ENCODE measurements around the gene SBNO2. TPM values are rescaled to one million over a fixed set of nuclear protein-coding genes. Genes with fewer than 3 reads are reported as not detected.
A peak's percentile ranks its signal among the peaks of the same experiment; 100 is the strongest.

The SBNO2 gene
- total RNA-seq, 1 experiment from 2014 or later, result 123 TPM

- H3K4me1 Mint-ChIP-seq (ENCODE audit: insufficient read depth, unreplicated experiment), result peaks cover 11% of the 10 kb centered on the region
- TF ChIP-seq CTCF (IDR thresholded peaks at IDR 0.05; ENCODE audit: unreplicated experiment), result no peak
- H3K4me3 Mint-ChIP-seq (ENCODE audit: unreplicated experiment), result no peak overlapping the region
- peaks cover 47% of the 10 kb centered on the region for H3K36me3 Mint-ChIP-seq (ENCODE audit: insufficient read depth, unreplicated experiment)
- no peak overlapping the region for H3K27ac Mint-ChIP-seq (ENCODE audit: low read depth, unreplicated experiment)
- intact Hi-C loops (cut with micrococcal nuclease), result no loop called here
- ChIA-PET POLR2A (interaction anchor here (0.7 kb wide), 1 partner anchor 155 kb away, joined by 3 read pairs; no protein-coding TSS in a partner anchor), CTCF (interaction anchor here (0.6 to 0.7 kb wide), 3 partner anchors 131 to 490 kb away, joined by 3 read pairs; no protein-coding TSS in a partner anchor)
- BruUV-seq (replicated peaks), result no TSS peak
- H3K9me3 Mint-ChIP-seq (ENCODE audit: unreplicated experiment), result no peaks in the 10 kb centered on the region
- DNase-seq (ENCODE audit: unreplicated experiment), result no peak
- H3K27me3 Mint-ChIP-seq (ENCODE audit: insufficient read depth, unreplicated experiment), result no peaks in the 10 kb centered on the region
These were observed 15.9 kb downstream of the SBNO2 start for GRCh38 chr19:1157931-1158884.

- BruUV-seq (replicated peaks), result no TSS peak
- H3K9me3 Mint-ChIP-seq (ENCODE audit: unreplicated experiment), result no peaks in the 10 kb centered on the region
- no peak overlapping the region for H3K4me3 Mint-ChIP-seq (ENCODE audit: unreplicated experiment)
- peaks cover 47% of the 10 kb centered on the region for H3K36me3 Mint-ChIP-seq (ENCODE audit: insufficient read depth, unreplicated experiment)
- no peaks in the 10 kb centered on the region for H3K27me3 Mint-ChIP-seq (ENCODE audit: insufficient read depth, unreplicated experiment)
- H3K4me1 Mint-ChIP-seq (ENCODE audit: insufficient read depth, unreplicated experiment), result peaks cover 11% of the 10 kb centered on the region
- ChIA-PET CTCF (interaction anchor here (0.6 to 0.7 kb wide), 2 partner anchors 129 to 202 kb away, joined by 3 read pairs; no protein-coding TSS in a partner anchor), POLR2A (no interaction called here)
- DNase-seq (ENCODE audit: unreplicated experiment), result no peak
- intact Hi-C loops (cut with micrococcal nuclease), result no loop called here
- H3K27ac Mint-ChIP-seq (ENCODE audit: low read depth, unreplicated experiment), result no peak overlapping the region
- no peak for TF ChIP-seq CTCF (IDR thresholded peaks at IDR 0.05; ENCODE audit: unreplicated experiment)
These were observed 17.0 kb downstream of the SBNO2 start for GRCh38 chr19:1156830-1157615.

GRCh38 chr19:1156305-1156801 lies 17.7 kb downstream of the SBNO2 start:
- TF ChIP-seq CTCF (IDR thresholded peaks at IDR 0.05; ENCODE audit: unreplicated experiment), result no peak
- Mint-ChIP-seq H3K4me1 (ENCODE audit: insufficient read depth, unreplicated experiment) (peaks cover 5% of the 10 kb centered on the region), H3K27me3 (ENCODE audit: insufficient read depth, unreplicated experiment) (no peaks in the 10 kb centered on the region), H3K4me3 (ENCODE audit: unreplicated experiment) (peak overlapping the region; percentile 62), H3K9me3 (ENCODE audit: unreplicated experiment) (no peaks in the 10 kb centered on the region), H3K36me3 (ENCODE audit: insufficient read depth, unreplicated experiment) (peaks cover 48% of the 10 kb centered on the region), H3K27ac (ENCODE audit: low read depth, unreplicated experiment) (peak overlapping the region; percentile 83)
- POLR2A ChIA-PET, result interaction anchor here (0.7 to 2.9 kb wide), 5 partner anchors 11 to 113 kb away, joined by 3 to 45 read pairs (median 23); partner anchors contain the start of genes CIRBP and GPX4
- no TSS peak for BruUV-seq (replicated peaks)
- CTCF ChIA-PET, result interaction anchor here (0.7 kb wide), 1 partner anchor 41 kb away, joined by 3 read pairs; no protein-coding TSS in a partner anchor
- intact Hi-C loops (cut with micrococcal nuclease), result no loop called here
- no peak for DNase-seq (ENCODE audit: unreplicated experiment)

Measured in MCF 10A (cell line).